ENCODE data around the gene GAD2.
A peak's percentile ranks its signal among the peaks of the same experiment; 100 is the strongest.

Gene GAD2

GRCh38 chr10:26274391-26274790, 57.8 kb downstream of the GAD2 start:
- Histone ChIP-seq H3K4me3 (ENCODE audit: low read depth, low read length) (no peak overlapping the region), H3K27ac (ENCODE audit: extremely low read depth, low read depth, low read length) (no peak overlapping the region), H3K36me3 (ENCODE audit: control insufficient read depth in 2 of 2, insufficient read depth in 1 of 2, low read length in 2 of 2) (no peaks in the 10 kb centered on the region), H3K4me1 (ENCODE audit: control insufficient read depth, insufficient read depth, low read length) (no peaks in the 10 kb centered on the region), H3K9me3 (ENCODE audit: control insufficient read depth, insufficient read depth, low read depth, low read length) (no peaks in the 10 kb centered on the region)
- TF ChIP-seq ZNF133 (tag by site-specific recombination; IDR thresholded peaks at IDR 0.05) = no peak
- no peak for TF ChIP-seq ZFP69B (tag by site-specific recombination; IDR thresholded peaks at IDR 0.05)
- TF ChIP-seq ZSCAN30 (tag by site-specific recombination; IDR thresholded peaks at IDR 0.05) = no peak
- no peak for TF ChIP-seq ZNF23 (tag by site-specific recombination; IDR thresholded peaks at IDR 0.05; ENCODE audit: borderline replicate concordance)
- TF ChIP-seq ZNF639 (tag by site-specific recombination; IDR thresholded peaks at IDR 0.05) = no peak
- ChIA-PET POLR2A (no interaction called here), CTCF (no interaction called here)

GRCh38 chr10:26278295-26278694, 61.7 kb downstream of the GAD2 start:
- CTCF ChIA-PET = interaction anchor here (0.6 kb wide), 1 partner anchor 1477 kb away, joined by 4 read pairs; no protein-coding TSS in a partner anchor
- TF ChIP-seq KLF10 (tag by site-specific recombination; IDR thresholded peaks at IDR 0.05) = no peak
- TF ChIP-seq ZNF768 (tag by site-specific recombination; IDR thresholded peaks at IDR 0.05) = peak; percentile 74; the same call in 1 of the 2 replicates
- TF ChIP-seq ZSCAN4 (tag by site-specific recombination; IDR thresholded peaks at IDR 0.05) = no peak
- POLR2A ChIA-PET = no interaction called here
- Histone ChIP-seq H3K27ac (ENCODE audit: extremely low read depth, low read depth, low read length) (no peak overlapping the region), H3K4me3 (ENCODE audit: low read depth, low read length) (no peak overlapping the region), H3K36me3 (ENCODE audit: control insufficient read depth in 2 of 2, insufficient read depth in 1 of 2, low read length in 2 of 2) (no peaks in the 10 kb centered on the region), H3K9me3 (ENCODE audit: control insufficient read depth, insufficient read depth, low read depth, low read length) (no peaks in the 10 kb centered on the region), H3K4me1 (ENCODE audit: control insufficient read depth, insufficient read depth, low read length) (no peaks in the 10 kb centered on the region)

- H3K4me1 ChIP-seq (ENCODE audit: control insufficient read depth, insufficient read depth, low read length) = no peaks in the 10 kb centered on the region
- POLR2A ChIA-PET = no interaction called here
- H3K27ac ChIP-seq (ENCODE audit: extremely low read depth, low read depth, low read length) = no peak overlapping the region
- CTCF ChIA-PET = interaction anchor here (1.3 kb wide), 1 partner anchor 266 kb away, joined by 5 read pairs; no protein-coding TSS in a partner anchor
- H3K36me3 ChIP-seq (ENCODE audit: control insufficient read depth in 2 of 2, insufficient read depth in 1 of 2, low read length in 2 of 2) = no peaks in the 10 kb centered on the region
- TF ChIP-seq TRIM28 (IDR thresholded peaks at IDR 0.05; ENCODE audit: borderline replicate concordance, low read length) = no peak
- TF ChIP-seq ATF2 (tag by site-specific recombination; IDR thresholded peaks at IDR 0.05; ENCODE audit: low read depth) = no peak
- TF ChIP-seq ZNF19 (tag by site-specific recombination; IDR thresholded peaks at IDR 0.05; ENCODE audit: low read depth) = no peak
- H3K9me3 ChIP-seq (ENCODE audit: control insufficient read depth, insufficient read depth, low read depth, low read length) = no peaks in the 10 kb centered on the region
- H3K4me3 ChIP-seq (ENCODE audit: low read depth, low read length) = no peak overlapping the region
Measured at GRCh38 chr10:26290236-26290635, 73.7 kb downstream of the GAD2 start.

DNA sequence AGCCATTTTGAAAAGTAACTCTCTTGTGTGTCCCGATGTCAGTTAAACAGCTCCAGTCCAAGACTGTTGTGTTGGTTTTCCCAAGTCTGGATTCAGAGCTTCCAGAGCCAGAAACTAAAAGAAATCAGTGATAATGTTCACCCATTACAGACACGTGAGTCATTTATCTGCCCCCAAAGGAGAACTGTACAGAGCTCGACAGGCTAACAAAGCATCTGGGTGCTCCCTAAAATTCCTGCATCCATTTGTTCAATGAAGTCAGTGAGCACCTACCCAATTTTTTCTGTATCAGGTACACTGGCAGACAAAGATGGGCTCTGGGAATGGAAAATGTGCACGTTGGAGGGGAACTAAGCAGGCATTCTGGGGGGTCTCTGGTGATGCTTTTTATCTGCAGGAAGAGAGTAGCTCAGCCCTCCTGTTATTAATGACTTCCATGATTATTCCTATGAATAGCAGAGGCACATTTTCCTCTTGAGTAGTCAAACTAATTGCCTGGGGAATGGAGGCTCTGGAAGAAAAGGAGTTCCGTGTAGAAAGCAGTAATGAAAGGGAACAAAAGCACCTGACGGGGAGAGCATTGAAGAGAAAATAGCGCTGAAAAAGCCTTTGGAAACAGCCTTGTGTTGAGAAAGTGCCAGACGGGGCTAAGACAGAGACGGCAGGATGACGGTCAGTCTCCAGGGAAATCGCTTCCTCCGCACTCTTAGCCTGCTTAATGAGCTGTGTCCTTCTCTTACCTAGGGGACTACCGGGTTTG, 75.3 kb downstream of the GAD2 start:
- no peaks in the 10 kb centered on the region for H3K36me3 ChIP-seq (ENCODE audit: control insufficient read depth in 2 of 2, insufficient read depth in 1 of 2, low read length in 2 of 2)
- TF ChIP-seq SALL2 (tag by site-specific recombination; IDR thresholded peaks at IDR 0.05; ENCODE audit: borderline replicate concordance) = no peak
- ChIA-PET POLR2A (no interaction called here), CTCF (no interaction called here)
- H3K4me3 ChIP-seq (ENCODE audit: low read depth, low read length) = no peak overlapping the region
- no peaks in the 10 kb centered on the region for H3K4me1 ChIP-seq (ENCODE audit: control insufficient read depth, insufficient read depth, low read length)
- no peaks in the 10 kb centered on the region for H3K9me3 ChIP-seq (ENCODE audit: control insufficient read depth, insufficient read depth, low read depth, low read length)
- H3K27ac ChIP-seq (ENCODE audit: extremely low read depth, low read depth, low read length) = no peak overlapping the region

Measured in HEK293 (cell line).